ENCODE measurements around the gene DLG2. TPM values are rescaled to one million over a fixed set of nuclear protein-coding genes. Genes with fewer than 3 reads are reported as not detected.

The DLG2 gene
- total and polyA plus RNA-seq, 4 experiments from 2014 or later = 0.78 to 2.7 (median 1.9) TPM

GRCh38 chr11:84819537-84819936 lies 807.6 kb downstream of the DLG2 start:
- H3K27me3 Mint-ChIP-seq = no peaks in the 10 kb centered on the region
- ChIA-PET CTCF (ENCODE audit: partially characterized antibody) (no interaction called here), POLR2A (ENCODE audit: partially characterized antibody) (no interaction called here)
- Histone ChIP-seq H3K4me1 (ENCODE audit: insufficient read depth, low read length) (no peaks in the 10 kb centered on the region), H3K9me3 (ENCODE audit: control insufficient read depth in 1 of 2, low read length in 2 of 2) (no peaks in the 10 kb centered on the region), H3K27ac (ENCODE audit: low read depth, low read length) (no peak overlapping the region), H3K27me3 (ENCODE audit: insufficient read depth, low read length) (no peaks in the 10 kb centered on the region), H3K36me3 (ENCODE audit: insufficient read depth, low read length) (no peaks in the 10 kb centered on the region), H3K4me3 (ENCODE audit: low read length in 2 of 2) (no peak overlapping the region)
- no peaks in the 10 kb centered on the region for H3K36me3 Mint-ChIP-seq
- H3K4me3 Mint-ChIP-seq = no peak overlapping the region
- DNase-seq = no peak
- peaks cover 0 to 43% (median 25%) of the 10 kb centered on the region in 8 donors for H3K9me3 Mint-ChIP-seq
- no peaks in the 10 kb centered on the region for H3K4me1 Mint-ChIP-seq
- no peak overlapping the region for H3K27ac Mint-ChIP-seq
- intact Hi-C loops (cut with micrococcal nuclease) = no loop called here

- intact Hi-C loops (cut with micrococcal nuclease) = no loop called here
- Mint-ChIP-seq H3K27me3 (no peaks in the 10 kb centered on the region), H3K4me1 (no peaks in the 10 kb centered on the region), H3K4me3 (no peak overlapping the region), H3K9me3 (peaks cover 0 to 47% (median 26%) of the 10 kb centered on the region in 8 donors), H3K27ac (no peak overlapping the region), H3K36me3 (no peaks in the 10 kb centered on the region)
- H3K27ac ChIP-seq (ENCODE audit: low read depth, low read length) = no peak overlapping the region
- H3K4me3 ChIP-seq (ENCODE audit: low read length in 2 of 2) = no peak overlapping the region
- H3K27me3 ChIP-seq (ENCODE audit: insufficient read depth, low read length) = no peaks in the 10 kb centered on the region
- POLR2A ChIA-PET (ENCODE audit: partially characterized antibody) = no interaction called here
- no peak for DNase-seq
- CTCF ChIA-PET (ENCODE audit: partially characterized antibody) = no interaction called here
- no peaks in the 10 kb centered on the region for H3K36me3 ChIP-seq (ENCODE audit: insufficient read depth, low read length)
- no peaks in the 10 kb centered on the region for H3K4me1 ChIP-seq (ENCODE audit: insufficient read depth, low read length)
- no peaks in the 10 kb centered on the region for H3K9me3 ChIP-seq (ENCODE audit: control insufficient read depth in 1 of 2, low read length in 2 of 2)
Measured at GRCh38 chr11:84819128-84819527, 808.0 kb downstream of the DLG2 start.

- Mint-ChIP-seq H3K4me1 (no peaks in the 10 kb centered on the region), H3K4me3 (no peak overlapping the region), H3K27me3 (no peaks in the 10 kb centered on the region), H3K36me3 (no peaks in the 10 kb centered on the region), H3K27ac (no peak overlapping the region), H3K9me3 (peaks cover 0 to 42% (median 27%) of the 10 kb centered on the region in 8 donors)
- no peak overlapping the region for H3K4me3 ChIP-seq (ENCODE audit: low read length in 2 of 2)
- no peak for DNase-seq
- no peaks in the 10 kb centered on the region for H3K4me1 ChIP-seq (ENCODE audit: insufficient read depth, low read length)
- H3K27me3 ChIP-seq (ENCODE audit: insufficient read depth, low read length) = no peaks in the 10 kb centered on the region
- no peaks in the 10 kb centered on the region for H3K36me3 ChIP-seq (ENCODE audit: insufficient read depth, low read length)
- ChIA-PET CTCF (ENCODE audit: partially characterized antibody) (no interaction called here), POLR2A (ENCODE audit: partially characterized antibody) (no interaction called here)
- intact Hi-C loops (cut with micrococcal nuclease) = no loop called here
- H3K9me3 ChIP-seq (ENCODE audit: control insufficient read depth in 1 of 2, low read length in 2 of 2) = no peaks in the 10 kb centered on the region
- no peak overlapping the region for H3K27ac ChIP-seq (ENCODE audit: low read depth, low read length)
Measured at GRCh38 chr11:84817998-84818397, 809.1 kb downstream of the DLG2 start.

GRCh38 chr11:84812471-84812969 lies 814.6 kb downstream of the DLG2 start:
- Mint-ChIP-seq H3K27ac (no peak overlapping the region), H3K4me1 (no peaks in the 10 kb centered on the region), H3K36me3 (no peaks in the 10 kb centered on the region), H3K9me3 (peaks cover 0 to 53% (median 26%) of the 10 kb centered on the region in 8 donors), H3K4me3 (no peak overlapping the region), H3K27me3 (no peaks in the 10 kb centered on the region)
- POLR2A ChIA-PET (ENCODE audit: partially characterized antibody) = no interaction called here
- no peak overlapping the region for H3K27ac ChIP-seq (ENCODE audit: low read depth, low read length)
- DNase-seq = no peak
- H3K36me3 ChIP-seq (ENCODE audit: insufficient read depth, low read length) = no peaks in the 10 kb centered on the region
- no peaks in the 10 kb centered on the region for H3K9me3 ChIP-seq (ENCODE audit: control insufficient read depth in 1 of 2, low read length in 2 of 2)
- H3K4me1 ChIP-seq (ENCODE audit: insufficient read depth, low read length) = no peaks in the 10 kb centered on the region
- CTCF ChIA-PET (ENCODE audit: partially characterized antibody) = no interaction called here
- H3K4me3 ChIP-seq (ENCODE audit: low read length in 2 of 2) = no peak overlapping the region
- intact Hi-C loops (cut with micrococcal nuclease) = no loop called here
- H3K27me3 ChIP-seq (ENCODE audit: insufficient read depth, low read length) = no peaks in the 10 kb centered on the region

- ChIA-PET POLR2A (ENCODE audit: partially characterized antibody) (no interaction called here), CTCF (ENCODE audit: partially characterized antibody) (no interaction called here)
- intact Hi-C loops (cut with micrococcal nuclease) = no loop called here
- Mint-ChIP-seq H3K36me3 (no peaks in the 10 kb centered on the region), H3K9me3 (peaks cover 0 to 68% (median 35%) of the 10 kb centered on the region in 8 donors), H3K4me1 (no peaks in the 10 kb centered on the region), H3K4me3 (no peak overlapping the region), H3K27ac (no peak overlapping the region), H3K27me3 (no peaks in the 10 kb centered on the region)
- no peak overlapping the region for H3K27ac ChIP-seq (ENCODE audit: low read depth, low read length)
- no peaks in the 10 kb centered on the region for H3K36me3 ChIP-seq (ENCODE audit: insufficient read depth, low read length)
- H3K9me3 ChIP-seq (ENCODE audit: control insufficient read depth in 1 of 2, low read length in 2 of 2) = peaks cover 0 to 7% of the 10 kb centered on the region in 2 donors
- H3K4me1 ChIP-seq (ENCODE audit: insufficient read depth, low read length) = no peaks in the 10 kb centered on the region
- H3K4me3 ChIP-seq (ENCODE audit: low read length in 2 of 2) = no peak overlapping the region
- DNase-seq = no peak
- H3K27me3 ChIP-seq (ENCODE audit: insufficient read depth, low read length) = no peaks in the 10 kb centered on the region
Measured at GRCh38 chr11:84806354-84806753, 820.8 kb downstream of the DLG2 start.

- no peak overlapping the region for H3K4me3 Mint-ChIP-seq
- no peaks in the 10 kb centered on the region for H3K36me3 ChIP-seq (ENCODE audit: insufficient read depth, low read length)
- CTCF ChIA-PET (ENCODE audit: partially characterized antibody) = no interaction called here
Measured at GRCh38 chr11:84804041-84804440, 823.1 kb downstream of the DLG2 start.

GRCh38 chr11:84800755-84801346 lies 826.3 kb downstream of the DLG2 start:
- POLR2A ChIA-PET (ENCODE audit: partially characterized antibody) = no interaction called here
- no peak overlapping the region for H3K4me3 Mint-ChIP-seq
- H3K36me3 Mint-ChIP-seq = no peaks in the 10 kb centered on the region
- no peaks in the 10 kb centered on the region for H3K27me3 ChIP-seq (ENCODE audit: insufficient read depth, low read length)
- DNase-seq = no peak
- H3K27ac ChIP-seq (ENCODE audit: low read depth, low read length) = no peak overlapping the region
- CTCF ChIA-PET (ENCODE audit: partially characterized antibody) = no interaction called here
- H3K27ac Mint-ChIP-seq = no peak overlapping the region
- intact Hi-C loops (cut with micrococcal nuclease) = no loop called here
- H3K27me3 Mint-ChIP-seq = no peaks in the 10 kb centered on the region
- H3K9me3 ChIP-seq (ENCODE audit: control insufficient read depth in 1 of 2, low read length in 2 of 2) = no peaks in the 10 kb centered on the region
- no peaks in the 10 kb centered on the region for H3K36me3 ChIP-seq (ENCODE audit: insufficient read depth, low read length)
- H3K4me1 ChIP-seq (ENCODE audit: insufficient read depth, low read length) = no peaks in the 10 kb centered on the region
- H3K4me3 ChIP-seq (ENCODE audit: low read length in 2 of 2) = no peak overlapping the region
- H3K9me3 Mint-ChIP-seq = peaks cover 4 to 66% (median 46%) of the 10 kb centered on the region in 8 donors
- H3K4me1 Mint-ChIP-seq = no peaks in the 10 kb centered on the region

More at GRCh38 chr11:84804041-84804440, 823.1 kb downstream of the DLG2 start:
- no peaks in the 10 kb centered on the region for H3K27me3 Mint-ChIP-seq
- POLR2A ChIA-PET (ENCODE audit: partially characterized antibody) = no interaction called here
- H3K4me3 ChIP-seq (ENCODE audit: low read length in 2 of 2) = no peak overlapping the region
- H3K27ac ChIP-seq (ENCODE audit: low read depth, low read length) = no peak overlapping the region
- intact Hi-C loops (cut with micrococcal nuclease) = no loop called here
- no peak overlapping the region for H3K27ac Mint-ChIP-seq
- H3K4me1 ChIP-seq (ENCODE audit: insufficient read depth, low read length) = no peaks in the 10 kb centered on the region
- no peaks in the 10 kb centered on the region for H3K4me1 Mint-ChIP-seq
- H3K9me3 ChIP-seq (ENCODE audit: control insufficient read depth in 1 of 2, low read length in 2 of 2) = peaks cover 0 to 7% of the 10 kb centered on the region in 2 donors
- H3K9me3 Mint-ChIP-seq = peaks cover 0 to 77% (median 45%) of the 10 kb centered on the region in 8 donors
- DNase-seq = no peak
- no peaks in the 10 kb centered on the region for H3K27me3 ChIP-seq (ENCODE audit: insufficient read depth, low read length)
- no peaks in the 10 kb centered on the region for H3K36me3 Mint-ChIP-seq

All from CD4-positive, alpha-beta memory T cell (primary cell).